Chondrocyte (in vitro differentiated cells): ENCODE data around the gene ADAM12. TPM values are rescaled to one million over a fixed set of nuclear protein-coding genes. Genes with fewer than 3 reads are reported as not detected.

Experiments
- DNase-seq: peaks from one replicate; pipeline ENCODE4 v3.0.0; 2021; ENCODE audit warnings: mixed read lengths, low spot score
- H3K27ac Mint-ChIP-seq: one replicate; pipeline ENCODE4 v1.8.0; 2021; ENCODE audit warnings: mild to moderate bottlenecking, moderate library complexity, mixed read lengths; ENCODE audit not compliant: unreplicated experiment
- H3K27me3 Mint-ChIP-seq: 2 replicates; pipeline ENCODE4 v1.8.0; 2021; ENCODE audit warnings: low read depth, mixed read lengths
- H3K36me3 Mint-ChIP-seq: 2 replicates; pipeline ENCODE4 v1.8.0; 2021; ENCODE audit warnings: low read depth, mixed read lengths
- H3K4me1 Mint-ChIP-seq: 2 replicates; pipeline ENCODE4 v1.8.0; 2021; ENCODE audit warnings: low read depth, mild to moderate bottlenecking, mixed read lengths
- H3K4me3 Mint-ChIP-seq: one replicate; pipeline ENCODE4 v1.8.0; 2021; ENCODE audit warnings: mild to moderate bottlenecking, moderate library complexity, mixed read lengths; ENCODE audit not compliant: unreplicated experiment
- H3K9me3 Mint-ChIP-seq: 2 replicates; pipeline ENCODE4 v1.8.0; 2021; ENCODE audit warnings: low read depth, mixed read lengths
- total RNA-seq: library from RNA; stranded (reverse); gene quantifications from 3 replicates; pipeline ENCODE4 v1.2.1, GENCODE V29; 2021
- TF ChIP-seq, protein P1 (sequence below): fragments of 200-600 bp; sonication (generic); IDR thresholded peaks from 2 replicates; pipeline ENCODE4 v1.5.0; 2021; ENCODE audit warnings: antibody characterized with exemption, mild to moderate bottlenecking, moderate library complexity

ADAM12 gene
- total RNA-seq, 1 donor from 2014 or later, result 175 TPM

DNA sequence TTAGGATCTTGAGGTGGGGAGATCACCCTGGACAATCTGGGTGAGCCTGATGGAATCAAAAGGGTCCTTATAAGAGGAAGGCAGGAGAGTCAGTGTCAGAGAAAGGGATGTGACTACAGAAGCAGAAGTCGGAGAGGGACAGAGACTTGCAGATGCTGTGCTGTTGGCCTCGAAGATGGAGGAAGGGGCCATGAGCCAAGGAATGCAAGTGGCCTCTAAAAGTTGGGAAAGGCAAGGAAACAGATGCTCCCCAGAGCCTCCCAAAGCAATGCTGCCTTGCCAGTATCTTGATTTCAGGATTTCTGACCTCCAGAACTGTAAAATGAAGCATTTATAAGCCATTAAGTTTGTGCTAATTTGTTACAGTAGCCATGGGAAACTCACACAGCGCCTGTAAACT lies 326.8 kb downstream of the ADAM12 start:
- peaks cover 75% of the 10 kb centered on the region for H3K4me1 Mint-ChIP-seq
- H3K27ac Mint-ChIP-seq, result peak overlapping the region; percentile 98
- H3K9me3 Mint-ChIP-seq, result peaks cover 3% of the 10 kb centered on the region
- DNase-seq, result no peak
- H3K36me3 Mint-ChIP-seq, result peaks cover 11% of the 10 kb centered on the region
- no peaks in the 10 kb centered on the region for H3K27me3 Mint-ChIP-seq
- no peak overlapping the region for H3K4me3 Mint-ChIP-seq
- TF ChIP-seq, protein P1, sequence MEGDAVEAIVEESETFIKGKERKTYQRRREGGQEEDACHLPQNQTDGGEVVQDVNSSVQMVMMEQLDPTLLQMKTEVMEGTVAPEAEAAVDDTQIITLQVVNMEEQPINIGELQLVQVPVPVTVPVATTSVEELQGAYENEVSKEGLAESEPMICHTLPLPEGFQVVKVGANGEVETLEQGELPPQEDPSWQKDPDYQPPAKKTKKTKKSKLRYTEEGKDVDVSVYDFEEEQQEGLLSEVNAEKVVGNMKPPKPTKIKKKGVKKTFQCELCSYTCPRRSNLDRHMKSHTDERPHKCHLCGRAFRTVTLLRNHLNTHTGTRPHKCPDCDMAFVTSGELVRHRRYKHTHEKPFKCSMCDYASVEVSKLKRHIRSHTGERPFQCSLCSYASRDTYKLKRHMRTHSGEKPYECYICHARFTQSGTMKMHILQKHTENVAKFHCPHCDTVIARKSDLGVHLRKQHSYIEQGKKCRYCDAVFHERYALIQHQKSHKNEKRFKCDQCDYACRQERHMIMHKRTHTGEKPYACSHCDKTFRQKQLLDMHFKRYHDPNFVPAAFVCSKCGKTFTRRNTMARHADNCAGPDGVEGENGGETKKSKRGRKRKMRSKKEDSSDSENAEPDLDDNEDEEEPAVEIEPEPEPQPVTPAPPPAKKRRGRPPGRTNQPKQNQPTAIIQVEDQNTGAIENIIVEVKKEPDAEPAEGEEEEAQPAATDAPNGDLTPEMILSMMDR, result no peak

DNA sequence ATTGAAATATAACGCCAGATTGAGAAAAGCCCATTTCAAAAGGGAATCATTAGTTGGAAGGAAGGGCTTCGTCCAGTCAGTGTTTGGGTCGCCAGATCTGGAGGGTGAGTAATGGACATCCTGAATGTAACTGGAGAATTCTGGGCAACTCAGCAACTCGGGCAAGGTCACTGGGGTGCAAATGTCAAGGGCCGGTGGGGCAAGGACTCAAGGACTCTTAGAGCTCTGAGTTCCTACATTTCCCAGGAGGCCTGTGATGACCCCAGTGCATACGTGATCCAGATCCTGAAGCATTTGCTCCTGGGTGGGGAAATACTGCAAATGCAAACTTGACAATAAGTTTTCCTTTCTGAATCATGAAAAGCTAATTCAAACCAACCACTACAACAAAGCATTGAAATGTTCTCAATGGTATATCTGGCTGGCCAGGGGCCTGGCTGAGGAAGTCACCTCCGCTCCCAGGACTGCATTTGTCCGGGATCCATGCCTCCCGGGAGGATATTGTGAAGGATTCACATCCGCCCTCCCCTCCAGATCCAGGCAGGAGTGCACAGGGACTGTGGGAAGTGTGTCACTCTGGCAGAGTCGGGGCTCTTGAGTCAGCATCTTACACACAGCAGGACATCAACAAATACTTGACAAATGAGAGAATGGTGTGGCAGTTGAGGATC lies 327.9 kb downstream of the ADAM12 start:
- Mint-ChIP-seq H3K36me3 (peaks cover 7% of the 10 kb centered on the region), H3K27ac (peak overlapping the region; percentile 98), H3K4me1 (peaks cover 65% of the 10 kb centered on the region), H3K27me3 (no peaks in the 10 kb centered on the region), H3K9me3 (peaks cover 3% of the 10 kb centered on the region), H3K4me3 (no peak overlapping the region)
- TF ChIP-seq, protein P1, result no peak
- no peak for DNase-seq

DNA sequence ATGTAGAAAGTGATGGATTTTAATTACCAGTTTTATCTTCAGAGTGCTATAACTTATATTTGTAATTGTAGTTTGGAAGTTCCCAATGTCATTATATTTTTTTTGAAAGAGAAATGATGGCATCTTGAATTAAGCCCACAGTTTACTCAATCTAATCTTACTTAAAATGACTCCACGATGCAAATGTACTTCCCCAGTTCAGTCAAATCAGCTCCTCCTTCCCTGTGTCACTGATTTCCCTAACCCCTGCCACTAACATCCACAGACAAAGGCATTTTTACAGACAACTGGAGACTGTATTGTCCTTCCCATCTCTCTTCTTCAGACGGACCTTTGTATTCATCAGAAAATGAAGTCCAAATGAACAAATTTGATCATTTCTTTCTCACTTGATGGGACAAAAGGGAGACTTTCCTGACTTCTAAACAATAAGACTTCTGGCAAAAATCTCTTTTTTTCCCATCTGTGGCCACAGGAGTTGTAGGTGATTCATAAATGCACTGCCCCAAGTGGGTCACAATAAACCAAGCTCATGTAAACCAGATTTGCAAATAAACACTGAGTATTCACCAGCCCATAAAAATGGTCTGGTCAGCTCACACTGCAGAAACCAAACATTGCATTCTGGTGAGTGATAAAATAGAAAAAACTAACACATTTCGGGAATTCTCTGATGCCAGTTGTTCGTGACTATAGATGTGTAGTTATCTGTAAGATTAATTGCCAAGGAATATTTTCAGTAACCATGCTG lies 329.0 kb downstream of the ADAM12 start:
- H3K36me3 Mint-ChIP-seq, result peaks cover 7% of the 10 kb centered on the region
- H3K4me1 Mint-ChIP-seq, result peaks cover 57% of the 10 kb centered on the region
- TF ChIP-seq, protein P1, result peak; percentile 11
- no peak for DNase-seq
- peaks cover 3% of the 10 kb centered on the region for H3K9me3 Mint-ChIP-seq
- H3K27ac Mint-ChIP-seq, result peak overlapping the region; percentile 98
- no peak overlapping the region for H3K4me3 Mint-ChIP-seq
- no peaks in the 10 kb centered on the region for H3K27me3 Mint-ChIP-seq

DNA sequence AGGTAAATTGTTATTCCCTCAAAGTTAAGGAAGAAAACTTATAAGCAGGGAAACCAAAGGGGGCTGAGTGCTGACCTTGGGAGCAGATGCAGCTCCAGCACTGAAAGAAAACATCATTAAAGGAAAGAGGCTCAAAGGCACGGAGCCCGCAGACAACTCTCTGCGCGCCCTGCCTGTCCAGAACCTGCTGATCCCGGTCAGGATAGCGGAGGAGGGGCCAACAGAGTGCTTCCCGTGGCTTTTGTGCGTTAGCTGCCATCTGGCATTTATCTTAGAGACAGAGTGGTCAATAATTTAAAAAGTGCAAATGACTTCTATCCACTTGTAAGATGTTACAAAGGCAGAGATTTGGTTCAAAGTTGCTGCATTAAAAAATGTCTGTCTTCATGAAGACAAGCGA lies 329.8 kb downstream of the ADAM12 start:
- peaks cover 9% of the 10 kb centered on the region for H3K36me3 Mint-ChIP-seq
- peaks cover 53% of the 10 kb centered on the region for H3K4me1 Mint-ChIP-seq
- H3K9me3 Mint-ChIP-seq, result peaks cover 3% of the 10 kb centered on the region
- no peaks in the 10 kb centered on the region for H3K27me3 Mint-ChIP-seq
- TF ChIP-seq, protein P1, result no peak
- no peak for DNase-seq
- no peak overlapping the region for H3K4me3 Mint-ChIP-seq
- H3K27ac Mint-ChIP-seq, result peak overlapping the region; percentile 98

DNA sequence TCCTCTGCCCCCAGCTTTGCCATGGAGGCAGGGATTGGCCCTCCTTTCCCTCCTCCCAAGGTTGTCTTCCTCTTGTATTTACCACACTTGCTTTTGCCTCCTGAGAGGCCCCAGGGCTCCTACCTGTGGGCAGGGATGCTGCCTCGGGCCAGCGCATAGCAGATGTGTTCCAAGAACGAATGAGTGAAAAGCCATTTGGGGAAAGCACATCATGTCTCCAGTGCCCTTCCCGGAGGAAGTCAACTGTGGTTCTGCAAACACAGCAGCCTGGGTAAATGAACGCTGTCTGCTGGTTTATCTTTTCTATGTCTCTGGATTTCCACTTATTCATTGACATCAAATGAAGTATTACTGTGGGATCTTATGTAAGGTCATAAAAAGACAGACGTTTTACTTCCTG lies 330.2 kb downstream of the ADAM12 start:
- TF ChIP-seq, protein P1, result no peak
- no peaks in the 10 kb centered on the region for H3K27me3 Mint-ChIP-seq
- H3K4me3 Mint-ChIP-seq, result no peak overlapping the region
- peaks cover 49% of the 10 kb centered on the region for H3K4me1 Mint-ChIP-seq
- H3K27ac Mint-ChIP-seq, result peak overlapping the region; percentile 98
- no peak for DNase-seq
- peaks cover 7% of the 10 kb centered on the region for H3K36me3 Mint-ChIP-seq
- H3K9me3 Mint-ChIP-seq, result peaks cover 3% of the 10 kb centered on the region
